Raji (cell line): ENCODE results near the gene NIT2.
A peak's percentile ranks its signal among the peaks of the same experiment; 100 is the strongest.

ENCODE experiments used
- POLR2A ChIP-seq: IDR thresholded peaks from 2 replicates; pipeline ENCODE4 v1.6.1; 2011; ENCODE audit warnings: low read depth, low read length, control low read depth; ENCODE audit not compliant: insufficient read depth

The NIT2 gene

DNA sequence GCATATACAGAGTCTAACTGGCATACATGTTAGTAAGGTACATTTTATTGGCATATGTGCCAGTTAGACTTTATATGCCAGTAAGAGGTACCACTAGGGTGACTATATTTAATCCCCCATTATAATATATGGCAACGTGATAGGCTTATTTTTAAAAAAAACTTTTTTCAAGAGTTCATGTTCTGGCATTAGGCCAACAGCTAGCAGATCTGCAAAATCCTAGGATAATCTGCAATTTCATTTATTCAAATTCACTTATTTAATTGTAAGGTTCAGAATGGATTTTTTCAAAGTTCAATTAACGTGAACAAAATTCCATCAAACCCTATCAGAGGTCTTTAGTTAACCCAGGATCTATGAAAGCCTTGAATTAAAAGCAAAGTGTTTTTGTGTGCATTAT is 31.9 kb downstream of the NIT2 start:
- no peak for TF ChIP-seq POLR2A

DNA sequence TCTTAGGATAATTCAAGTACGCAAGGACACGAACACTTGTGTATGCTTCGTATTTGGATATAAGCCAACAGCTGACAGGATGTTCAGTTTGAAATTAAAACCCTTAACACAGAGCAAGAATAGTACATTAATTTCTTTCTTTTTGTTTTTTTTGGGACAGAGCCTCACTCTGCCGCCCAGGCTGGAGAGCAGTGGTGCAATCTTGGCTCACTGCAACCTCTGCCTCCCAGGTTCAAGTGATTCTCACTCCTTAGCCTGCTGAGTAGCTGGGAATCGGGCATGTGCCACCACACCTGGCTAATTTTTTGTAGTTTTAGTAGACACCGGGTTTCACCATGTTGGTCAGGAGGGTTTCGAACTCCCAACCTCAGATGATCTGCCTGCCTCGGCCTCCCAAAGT is 33.9 kb downstream of the NIT2 start:
- TF ChIP-seq POLR2A: no peak

DNA sequence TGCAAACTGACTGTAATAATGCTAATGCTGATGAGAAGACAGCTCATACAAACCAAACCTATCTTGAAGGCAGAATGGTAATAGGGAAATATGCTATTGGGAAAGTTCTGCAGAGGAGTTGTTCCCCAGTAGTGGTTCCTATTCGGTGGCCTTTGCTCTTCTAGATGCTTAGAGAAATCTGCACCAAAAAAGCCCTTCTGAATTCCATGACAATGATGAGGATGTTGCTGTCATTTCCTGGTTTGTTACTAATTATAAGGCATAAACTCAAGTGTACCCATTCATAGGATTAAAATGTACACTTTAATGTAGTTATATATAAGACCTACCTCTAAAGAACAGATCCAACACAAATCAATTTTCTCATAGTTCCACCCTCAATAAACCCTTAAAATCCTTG is 36.2 kb downstream of the NIT2 start:
- TF ChIP-seq POLR2A: no peak

DNA sequence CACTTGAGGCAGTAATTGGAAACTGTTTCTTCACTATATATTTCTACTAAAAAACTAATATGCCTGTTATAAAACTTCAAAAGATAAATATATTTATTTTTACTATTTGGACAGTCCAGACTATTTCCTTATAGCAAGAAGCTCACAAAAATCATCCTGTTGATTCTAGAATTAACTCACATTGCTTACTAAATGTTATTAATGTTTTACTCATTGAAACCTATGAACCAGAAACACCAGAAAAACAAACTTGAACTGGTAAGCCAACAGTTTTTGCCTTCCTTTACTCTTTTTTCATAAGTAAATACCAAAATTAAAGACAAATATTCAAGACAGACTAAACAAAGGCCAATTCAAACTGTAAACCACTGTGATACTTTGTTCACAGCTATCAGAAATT is 40.0 kb downstream of the NIT2 start:
- no peak for TF ChIP-seq POLR2A

DNA sequence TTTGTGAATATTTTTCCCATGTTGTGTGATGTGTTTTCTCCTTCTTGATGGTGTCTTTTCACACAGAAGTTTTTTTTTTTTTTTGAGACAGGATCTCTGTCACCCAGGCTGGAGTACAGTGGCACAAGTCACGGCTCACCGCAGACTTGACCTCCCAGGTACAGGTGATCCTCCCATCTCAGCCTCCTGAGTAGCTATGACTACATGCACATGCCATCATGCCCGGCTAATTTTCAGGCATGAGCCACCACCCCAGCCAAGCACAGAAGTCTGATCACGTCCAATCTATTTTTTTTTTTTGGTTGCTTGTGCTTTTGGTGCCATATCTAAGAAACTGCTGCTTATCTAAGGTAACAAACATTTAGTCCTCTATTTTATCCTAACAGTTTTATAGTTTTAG is 41.7 kb downstream of the NIT2 start:
- no peak for TF ChIP-seq POLR2A

DNA sequence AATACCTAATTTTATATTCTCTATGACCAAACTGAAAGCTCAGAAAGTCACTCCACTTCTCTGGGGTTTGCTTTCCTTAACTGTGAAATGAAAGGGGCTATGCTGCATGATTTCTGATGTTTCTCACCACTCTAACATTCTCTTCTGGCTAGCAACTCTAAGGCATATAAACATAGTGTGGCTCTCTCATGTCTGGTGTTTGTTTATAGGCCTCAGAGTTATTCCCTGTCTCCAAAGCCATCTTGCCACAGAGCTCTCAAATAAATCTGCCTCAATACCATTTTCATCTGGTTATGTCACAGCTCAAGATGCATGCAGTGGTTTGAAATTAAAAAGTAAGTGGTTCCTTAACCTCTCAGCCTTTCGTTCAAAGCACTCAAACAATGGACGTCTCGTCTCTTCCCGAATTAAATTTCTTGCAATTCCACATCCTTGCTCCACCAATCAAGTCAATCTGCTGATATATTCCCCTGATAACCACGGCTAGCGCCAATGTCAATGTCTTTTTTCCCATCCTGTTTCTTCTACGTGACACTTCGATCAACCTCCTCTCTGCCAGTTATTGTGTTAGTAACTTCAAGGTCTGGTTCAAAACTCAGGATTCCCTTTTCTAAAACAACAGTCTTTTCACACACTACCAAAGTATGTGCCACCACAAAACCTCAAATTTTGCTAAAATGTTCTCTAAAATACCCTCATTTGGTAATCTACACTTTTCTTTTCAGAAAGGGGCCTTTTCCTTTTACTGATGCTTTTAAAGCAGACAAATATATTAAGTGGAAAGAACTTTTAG is 50.4 kb downstream of the NIT2 start:
- no peak for TF ChIP-seq POLR2A

DNA sequence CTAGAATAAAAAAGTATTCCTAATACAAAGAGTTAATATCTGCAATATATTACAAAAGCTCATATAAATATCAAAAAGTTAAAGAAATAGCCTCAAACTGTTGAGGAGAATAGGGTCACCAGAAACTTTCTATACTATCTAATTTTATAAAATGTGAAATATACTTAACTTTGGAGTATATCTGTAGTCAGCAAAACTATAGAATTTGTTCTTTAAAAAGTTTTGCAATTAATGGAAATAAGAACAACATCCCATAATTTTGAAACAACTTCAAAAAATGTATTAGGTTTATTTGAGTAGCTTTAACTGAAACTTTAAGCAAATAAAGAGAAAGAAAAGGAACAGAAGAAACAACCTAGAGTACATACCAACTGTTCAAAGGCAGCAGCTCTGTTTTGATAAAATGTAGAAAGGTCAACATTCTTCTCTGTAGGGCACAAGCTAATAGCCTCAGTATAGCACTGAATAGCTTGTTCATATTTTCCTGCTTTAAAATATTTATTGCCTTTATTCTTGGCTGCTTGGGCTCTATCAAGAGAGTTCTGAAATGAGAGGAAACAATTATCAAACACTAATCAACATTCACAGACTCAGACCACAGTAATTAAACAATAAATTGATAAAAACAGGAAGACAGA is 52.0 kb downstream of the NIT2 start:
- no peak for TF ChIP-seq POLR2A

DNA sequence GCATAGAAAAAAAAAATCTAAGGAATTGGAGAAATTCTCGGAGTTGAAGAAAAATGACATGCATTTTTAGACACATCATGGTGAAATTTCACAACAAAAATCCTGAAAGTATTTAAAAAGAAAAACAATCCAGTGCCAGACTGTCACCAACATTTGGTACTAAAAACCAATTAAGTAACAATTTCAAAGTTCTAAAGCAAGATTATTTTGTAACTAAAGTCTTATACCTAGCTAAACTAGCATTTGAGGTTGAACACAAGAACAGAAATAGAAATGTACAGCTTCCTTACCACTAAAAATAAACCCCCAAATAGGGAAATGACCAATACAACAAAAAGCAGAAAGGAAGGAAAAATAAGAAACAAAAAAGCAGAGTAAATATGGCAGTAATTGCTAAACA is 54.5 kb downstream of the NIT2 start:
- no peak for TF ChIP-seq POLR2A

DNA sequence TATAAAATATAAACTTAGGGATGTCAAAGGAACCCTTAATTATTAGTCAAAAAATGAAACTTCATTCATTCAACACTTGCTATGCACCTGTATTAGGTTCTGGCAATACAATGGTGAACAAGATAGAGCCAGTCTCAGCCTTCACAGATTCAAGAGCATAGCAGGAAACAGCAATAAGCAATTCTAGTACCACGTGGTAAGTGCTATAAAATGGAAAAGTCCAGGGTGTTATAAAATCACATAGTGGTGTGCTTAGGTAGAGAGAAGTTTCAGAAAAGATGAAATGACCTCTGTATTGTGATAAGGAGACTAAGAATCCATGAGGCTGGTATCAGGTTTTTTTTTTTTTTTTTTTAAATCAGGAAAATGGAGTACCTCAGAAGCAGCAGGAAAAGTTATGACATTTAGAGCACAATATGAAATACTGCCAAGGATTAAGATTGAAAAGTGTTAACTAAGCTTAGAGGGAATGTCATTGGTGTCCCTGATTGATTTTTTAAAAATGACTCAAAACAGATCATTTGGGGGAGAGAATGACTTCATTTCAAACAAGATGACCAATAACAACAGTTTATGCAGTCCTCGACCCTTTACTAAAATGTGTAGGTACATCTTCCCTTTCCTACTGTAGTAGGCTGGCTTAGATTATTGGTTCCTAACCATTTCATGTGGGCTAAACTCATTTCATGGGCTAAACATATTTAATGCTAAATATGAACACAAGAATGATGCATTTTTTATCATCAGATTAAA is 61.3 kb downstream of the NIT2 start:
- no peak for TF ChIP-seq POLR2A

DNA sequence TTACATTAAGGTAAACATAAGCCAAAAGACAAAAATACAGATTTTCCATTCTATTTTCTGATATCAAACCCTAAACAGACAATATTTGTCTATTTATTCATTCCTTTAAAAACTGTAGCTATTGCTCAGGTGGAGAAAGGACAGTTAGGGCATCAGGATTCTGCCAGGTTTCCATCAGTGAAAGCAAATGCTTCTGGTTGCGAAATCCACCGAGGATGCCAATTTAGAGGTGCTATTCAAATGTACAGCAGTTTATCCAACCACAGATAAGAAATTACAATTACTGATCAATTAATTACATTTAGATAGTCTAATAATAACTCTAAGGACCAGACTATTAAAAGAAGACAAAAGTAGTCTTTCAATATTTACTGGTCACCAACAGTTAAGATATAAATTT is 62.4 kb downstream of the NIT2 start:
- TF ChIP-seq POLR2A: no peak

DNA sequence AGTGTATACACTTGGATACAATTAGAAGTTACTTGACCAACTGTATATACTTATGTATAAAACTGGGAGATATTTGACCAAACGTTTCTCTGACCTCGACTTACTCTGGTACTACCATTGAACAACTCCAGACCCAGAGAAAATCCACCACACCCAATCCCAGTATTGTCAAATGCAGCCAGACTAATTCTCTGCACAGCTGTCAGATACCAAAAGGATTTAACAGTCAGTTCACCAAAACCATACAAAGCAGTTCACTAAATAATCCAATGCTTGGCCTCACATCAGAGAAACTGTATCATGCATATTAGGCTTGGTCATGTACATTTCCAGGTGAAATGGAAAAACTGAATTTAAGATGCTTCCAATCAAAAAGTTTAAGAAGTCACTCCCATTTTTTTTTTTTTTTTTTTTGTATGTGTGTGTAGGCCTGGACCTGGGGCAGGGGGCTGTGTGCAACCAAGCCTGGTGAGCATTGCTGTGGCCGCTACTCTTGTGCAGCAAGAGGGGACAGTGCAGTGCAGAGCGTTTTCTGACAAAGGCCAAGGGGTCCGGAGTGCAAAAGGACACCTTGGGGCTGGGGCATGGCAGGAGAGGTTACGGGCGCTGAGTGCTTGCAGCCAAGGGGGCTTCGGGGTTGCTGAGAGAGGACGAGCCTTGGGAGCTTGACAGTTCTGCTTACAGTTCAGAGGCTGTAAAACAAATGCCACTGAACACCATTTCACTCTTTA is 64.9 kb downstream of the NIT2 start:
- no peak for TF ChIP-seq POLR2A

DNA sequence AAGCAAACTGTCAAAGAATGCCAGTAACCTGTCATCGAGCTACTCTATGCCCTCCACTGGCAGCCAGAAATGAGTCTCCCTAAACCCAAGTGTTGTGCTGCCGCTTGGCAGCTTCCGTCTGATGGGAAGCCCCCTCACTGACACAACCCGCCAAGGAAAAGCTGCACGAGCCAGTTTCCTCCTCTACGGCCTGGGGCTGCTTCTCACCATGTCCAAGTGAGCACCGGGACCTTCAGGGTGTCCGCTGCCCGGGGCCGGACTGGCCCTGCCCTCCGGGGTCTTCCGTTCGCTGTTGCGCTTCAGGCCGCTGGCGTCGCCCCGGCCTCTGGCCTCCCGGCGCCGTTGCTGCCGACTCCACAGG is 65.8 kb downstream of the NIT2 start:
- no peak for TF ChIP-seq POLR2A

DNA sequence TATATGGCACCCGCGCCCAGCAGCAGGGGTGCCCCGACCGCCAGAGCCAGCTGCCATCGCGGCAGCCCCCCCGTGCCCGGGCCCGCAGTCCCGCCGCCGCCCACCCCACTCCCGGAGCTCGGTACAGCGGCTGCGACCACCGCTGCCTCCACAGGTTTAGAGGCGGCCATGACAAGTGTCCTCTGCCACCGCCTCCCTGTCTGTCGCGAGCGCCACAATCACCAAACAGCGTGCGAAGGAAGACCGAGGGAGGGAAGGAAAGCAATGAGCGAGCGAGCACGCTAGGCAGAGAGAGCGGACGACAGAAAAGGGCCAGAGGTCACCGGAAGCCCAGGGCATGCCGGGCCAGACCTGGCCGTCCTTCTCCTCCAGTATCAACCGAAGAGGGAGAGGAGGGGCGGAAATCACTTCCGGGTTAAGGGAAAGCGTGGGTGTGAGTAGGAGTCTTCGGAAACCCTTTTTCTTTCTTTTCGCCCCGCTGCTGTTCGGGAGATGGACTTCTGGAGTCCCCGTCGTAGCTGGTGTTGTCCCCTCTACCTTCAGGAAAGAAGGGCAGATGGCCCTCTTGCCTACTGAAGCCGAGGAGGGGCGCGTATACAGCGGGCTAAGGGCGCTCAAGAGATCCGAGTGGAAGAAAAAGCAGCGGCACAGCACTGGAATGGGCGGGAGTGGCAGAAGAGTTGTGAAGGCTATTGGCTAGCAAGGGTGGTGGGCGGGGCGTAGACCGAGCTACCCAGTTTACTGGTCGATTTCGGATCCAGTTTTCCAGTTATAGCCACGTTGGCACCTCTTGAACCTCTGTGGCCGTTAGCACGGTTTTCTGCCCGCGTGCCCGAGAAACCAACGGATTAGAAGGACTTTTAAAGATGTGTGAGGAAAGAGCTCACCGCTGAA is 66.5 kb downstream of the NIT2 start, which contains the start of the genes LNP1 and TOMM70:
TSS of gene LNP1 (plus strand) at position 760 of the 894 bp plus-strand sequence. CDS start 28,191 bp downstream, outside the sequence.
TSS of gene TOMM70 (minus strand) at position 310 of the 894 bp plus-strand sequence. CDS start at position 170, 140 bp downstream.
- TF ChIP-seq POLR2A: peak; percentile 85

DNA sequence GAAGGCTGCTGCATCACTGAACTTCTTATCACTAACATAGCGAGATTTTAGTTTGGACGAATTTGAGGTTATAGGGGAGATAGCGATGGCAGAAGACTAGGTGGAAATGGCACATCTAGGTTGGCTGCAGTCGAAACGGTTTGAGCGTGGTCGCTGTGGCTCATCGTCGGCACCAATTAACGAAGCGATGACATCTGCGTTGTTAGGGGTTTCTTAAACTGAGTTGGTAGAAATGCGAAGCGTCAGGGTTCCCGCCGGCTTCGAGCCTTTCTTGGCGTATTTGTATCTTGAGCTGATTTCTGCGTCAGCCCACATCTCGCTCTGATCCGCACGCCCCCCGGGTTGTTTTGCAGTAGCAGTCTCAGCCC is 67.1 kb downstream of the NIT2 start:
- no peak for TF ChIP-seq POLR2A
